K562 (cell line): Measurements from ENCODE around the gene PRSS12. TPM values are rescaled to one million over a fixed set of nuclear protein-coding genes. Genes with fewer than 3 reads are reported as not detected.
"Not testable (repeated sequence)": the region's sequence is repeated elsewhere in the genome, so short reads cannot be mapped to it uniquely, and the experiment has no call there.

Experiments
- ATAC-seq: fragments of 200-7000 bp; cut with Tn5 transposase; 3 replicates; pipeline ENCODE4 v1.9.1; 2020; ENCODE audit warnings: moderate library complexity
- BruUV-seq: library from RNA; stranded (reverse); fragments of 400-500 nt; replicated peaks from 2 replicates; lab custom pipeline; 2021; lab: Mats Ljungman, UMichigan
- CTCF ChIA-PET: fragments of 300-600 bp; formaldehyde crosslinking; extraction: SDS; loops from one replicate; lab custom pipeline; 2021; ENCODE audit warnings: low intra/inter-chr PET ratio; lab: Yijun Ruan, JAX
- POLR2A ChIA-PET: fragments of 300-600, 350-650 bp; sonication (Branson Sonifier 250); formaldehyde crosslinking; extraction: SDS; loops from one replicate; lab custom pipeline; 2021; ENCODE audit warnings: antibody characterized with exemption, inconsistent platforms; lab: Yijun Ruan, JAX
- DNase-seq, 4 experiments: peaks; one replicate each; pipeline versions ENCODE4 v3.0.0 to v3.0.0-alpha.2; 2011 to 2018; ENCODE audit warnings: low spot score in 3 of 4, mixed read lengths in 3 of 4; ENCODE audit errors: extremely low read depth in 1 of 4
- FAIRE-seq: peaks from 2 replicates; lab custom pipeline; 2011; peaks lifted over from hg19 to GRCh38; lab: Jason Lieb, UNC
- H2AFZ ChIP-seq: 2 replicates; pipeline ENCODE4 v1.6.0; 2011; ENCODE audit warnings: low read depth, low read length, control low read depth, inconsistent platforms
- H3K27ac ChIP-seq: fragments of 200-600 bp; 3 replicates; pipeline ENCODE4 v1.8.0; 2011; ENCODE audit warnings: low read depth, mild to moderate bottlenecking, control low read depth, inconsistent platforms, low read length, moderate library complexity, mixed read lengths; ENCODE audit errors: extremely low read depth
- H3K27me3 ChIP-seq, 2 experiments: fragments of 300-600 bp in 1 of 2; 2 replicates in 1 of 2; 3 replicates in 1 of 2; pipeline versions ENCODE4 v1.6.0 to v1.8.0; 2011; ENCODE audit warnings: inconsistent platforms in 2 of 2, low read length in 2 of 2, mild to moderate bottlenecking in 1 of 2, mixed read lengths in 1 of 2, moderate library complexity in 1 of 2; ENCODE audit not compliant: control insufficient read depth in 2 of 2, insufficient read depth in 2 of 2
- H3K36me3 ChIP-seq: fragments of 300-600 bp; 3 replicates; pipeline ENCODE4 v1.8.0; 2011; ENCODE audit warnings: mild to moderate bottlenecking, low read length, inconsistent platforms; ENCODE audit not compliant: control insufficient read depth, insufficient read depth
- H3K4me1 ChIP-seq, 2 experiments: fragments of 200-600 bp in 1 of 2; replicated peaks in 1 of 2; 2 replicates in 1 of 2; 3 replicates in 1 of 2; pipeline versions ENCODE4 v1.5.1 to v1.8.0; 2011; ENCODE audit warnings: inconsistent platforms in 2 of 2, low read length in 2 of 2, mild to moderate bottlenecking in 1 of 2, mixed read lengths in 1 of 2, moderate library complexity in 1 of 2; ENCODE audit not compliant: control insufficient read depth in 2 of 2, insufficient read depth in 2 of 2
- H3K4me2 ChIP-seq: 2 replicates; pipeline ENCODE4 v1.6.1; 2011; ENCODE audit warnings: low read length, control low read depth, inconsistent platforms, mixed read lengths; ENCODE audit not compliant: insufficient read depth
- H3K4me3 ChIP-seq: fragments of 200-600 bp; sonication (generic), shearing (Covaris generic); 2 replicates; pipeline ENCODE4 v1.5.1; 2016; ENCODE audit warnings: control low read depth, inconsistent platforms
- H3K79me2 ChIP-seq: fragments of 200-600 bp; 3 replicates; pipeline ENCODE4 v1.8.0; 2011; ENCODE audit warnings: low read length, inconsistent platforms; ENCODE audit not compliant: control insufficient read depth, insufficient read depth
- H3K9ac ChIP-seq, 2 experiments: 2 replicates each; pipeline versions ENCODE4 v1.6.0 to v1.6.1; 2011; ENCODE audit warnings: low read depth in 2 of 2, low read length in 2 of 2, control low read depth in 1 of 2, inconsistent platforms in 1 of 2, mild to moderate bottlenecking in 1 of 2, mixed read lengths in 1 of 2; ENCODE audit not compliant: insufficient read depth in 1 of 2
- H3K9me1 ChIP-seq: one replicate; pipeline ENCODE4 v1.6.0; 2011; ENCODE audit warnings: inconsistent platforms, mild to moderate bottlenecking, low read length, moderate library complexity; ENCODE audit not compliant: control insufficient read depth, insufficient read depth
- H3K9me3 ChIP-seq: replicated peaks from 2 replicates; pipeline ENCODE4 v1.5.1; 2011; ENCODE audit warnings: low read depth, low read length, inconsistent platforms; ENCODE audit not compliant: control insufficient read depth, insufficient read depth
- H4K20me1 ChIP-seq: replicated peaks from 2 replicates; pipeline ENCODE4 v1.6.1; 2011; ENCODE audit warnings: low read length, inconsistent platforms, mixed read lengths; ENCODE audit not compliant: control insufficient read depth, insufficient read depth
- CHD2 ChIP-seq: IDR thresholded peaks from 2 replicates; pipeline ENCODE4 v1.6.1; 2011; ENCODE audit warnings: low read depth, low read length
- EWSR1 ChIP-seq: fragments of 450-650 bp; IDR thresholded peaks from 2 replicates; pipeline ENCODE4 v1.6.1; 2018; ENCODE audit warnings: borderline replicate concordance, mild to moderate bottlenecking, low read depth, moderate library complexity; ENCODE audit not compliant: partially characterized antibody
- GABPB2 ChIP-seq: fragments of 250-450 bp; sonication (Bioruptor Pico); conservative IDR thresholded peaks from 2 replicates; pipeline ENCODE4 v1.5.1; 2021; ENCODE audit warnings: mild to moderate bottlenecking
- NEUROD1 ChIP-seq: fragments of 150-350 bp; IDR thresholded peaks from 2 replicates; pipeline ENCODE4 v1.6.1; 2014; ENCODE audit warnings: borderline replicate concordance, low read length, low read depth; ENCODE audit not compliant: partially characterized antibody
- POU5F1 ChIP-seq: fragments of 150-350 bp; IDR thresholded peaks from 2 replicates; pipeline ENCODE4 v1.6.1; 2014; ENCODE audit warnings: borderline replicate concordance, low read length, low read depth, mild to moderate bottlenecking; ENCODE audit not compliant: partially characterized antibody
- RBM14 ChIP-seq: fragments of 200-400 bp; formaldehyde crosslinking; IDR thresholded peaks from 2 replicates; pipeline ENCODE4 v1.6.1; 2018; ENCODE audit warnings: low read depth, mild to moderate bottlenecking, low read length, moderate library complexity, borderline replicate concordance; ENCODE audit not compliant: insufficient read depth
- RFX5 ChIP-seq: IDR thresholded peaks from 2 replicates; pipeline ENCODE4 v1.6.1; 2011; ENCODE audit warnings: low read depth, mild to moderate bottlenecking, improper control_type of control experiment, low read length
- TEAD2 ChIP-seq: fragments of 450-650 bp; IDR thresholded peaks from 2 replicates; pipeline ENCODE4 v1.6.1; 2016; ENCODE audit warnings: missing genetic modification characterization, control low read depth, missing compliant biosample characterization
- WGBS: fragments of 100-300 bp; shearing (Covaris generic); methylation state at CpG from one replicate; pipeline ENCODE4 v1.1.6; 2016; ENCODE audit warnings: low coverage, mixed read lengths; ENCODE audit not compliant: insufficient coverage; ENCODE audit errors: missing lambda C conversion rate; 5-methylcytosine and 5-hydroxymethylcytosine counted together
- in situ Hi-C: fragments of 300-500 bp; cut with MboI; formaldehyde crosslinking; loops from 4 replicates; pipeline ENCODE4 v1.15.0; 2018; ENCODE audit warnings: inconsistent platforms, mixed read lengths
- intact Hi-C: fragments of 100-400 bp; cut with micrococcal nuclease; formaldehyde crosslinking; loops from 2 replicates; pipeline ENCODE4 v1.14.2; 2022
- polyA plus RNA-seq, 8 experiments: library from polyadenylated mRNA; depleted of rRNA in 4 of 8; stranded (reverse) in 5 of 8; unstranded in 3 of 8; fragments of >200 nt; fragmentation: Nextera tagmentation in 2 of 8; fragmentation: Illumina TruSeq in 1 of 8; extraction: Ambion mirVana in 2 of 8; extraction: Trizol in 1 of 8; gene quantifications; 2 replicates each; pipeline versions ENCODE4 v1.2.1 to v1.2.3, GENCODE V29; 2011 to 2014; ENCODE audit warnings: inconsistent platforms in 1 of 8, missing spikeins in 1 of 8
- total RNA-seq, 7 experiments: library from RNA; depleted of rRNA in 6 of 7; stranded (reverse); fragments of >200 nt in 6 of 7; fragmentation: Illumina TruSeq in 2 of 7; extraction: Trizol in 2 of 7; gene quantifications; 2 replicates each; pipeline versions ENCODE4 v1.2.1 to v1.2.3, GENCODE V29; 2011 to 2021; ENCODE audit warnings: low replicate concordance in 1 of 7
- TF ChIP-seq, protein P1 (sequence below): fragments of 450-650 bp; formaldehyde crosslinking; IDR thresholded peaks from 2 replicates; pipeline ENCODE4 v1.4.0; 2022; ENCODE audit warnings: missing genetic modification characterization

PRSS12 gene
- total and polyA plus RNA-seq, 9 of the 15 experiments (the other 6 are each of a cell fraction or from before 2014, with no cell fraction given) = 0.06 to 0.11 (median 0.09) TPM; not detected in 6

DNA sequence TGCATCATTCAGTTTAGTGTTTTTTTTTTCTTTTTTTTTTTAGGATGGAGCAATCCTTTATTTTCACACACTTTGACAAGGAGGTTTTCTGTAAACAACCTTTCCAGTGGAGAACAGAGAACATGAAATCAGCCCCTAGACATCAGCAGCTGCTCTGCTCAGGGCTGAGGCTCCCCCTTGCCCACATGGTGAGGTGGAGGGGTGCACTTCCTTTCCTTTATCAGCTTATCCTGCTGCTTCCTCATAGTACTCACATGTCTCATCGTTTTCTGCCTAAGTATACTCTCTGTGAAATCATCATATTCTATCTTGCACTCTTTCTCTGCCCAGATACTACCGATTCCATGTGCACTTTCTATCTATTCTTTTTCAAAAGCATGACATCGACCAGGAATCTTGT is 47.6 kb upstream of the PRSS12 start:
- 0% methylated on average over 3 of the region's 3 CpGs for WGBS
- ChIA-PET POLR2A (no interaction called here), CTCF (no interaction called here)
- no peak for DNase-seq
- intact Hi-C loops (no loop called here), in situ Hi-C loops (no loop called here)
- H3K9me1 ChIP-seq = no peaks in the 10 kb centered on the region
- no peaks in the 10 kb centered on the region for H3K79me2 ChIP-seq
- no peaks in the 10 kb centered on the region for H4K20me1 ChIP-seq
- no peak overlapping the region for H3K27ac ChIP-seq
- TF ChIP-seq GABPB2 (CRISPR knock-in tag) = no peak
- TF ChIP-seq CHD2 = no peak
- TF ChIP-seq RBM14 = no peak
- no peak for TF ChIP-seq EWSR1
- TF ChIP-seq TEAD2 = no peak
- TF ChIP-seq, protein P1, sequence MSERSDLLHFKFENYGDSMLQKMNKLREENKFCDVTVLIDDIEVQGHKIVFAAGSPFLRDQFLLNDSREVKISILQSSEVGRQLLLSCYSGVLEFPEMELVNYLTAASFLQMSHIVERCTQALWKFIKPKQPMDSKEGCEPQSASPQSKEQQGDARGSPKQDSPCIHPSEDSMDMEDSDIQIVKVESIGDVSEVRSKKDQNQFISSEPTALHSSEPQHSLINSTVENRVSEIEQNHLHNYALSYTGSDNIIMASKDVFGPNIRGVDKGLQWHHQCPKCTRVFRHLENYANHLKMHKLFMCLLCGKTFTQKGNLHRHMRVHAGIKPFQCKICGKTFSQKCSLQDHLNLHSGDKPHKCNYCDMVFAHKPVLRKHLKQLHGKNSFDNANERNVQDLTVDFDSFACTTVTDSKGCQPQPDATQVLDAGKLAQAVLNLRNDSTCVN = no peak
- TF ChIP-seq RFX5 = no peak
- TF ChIP-seq NEUROD1 = no peak
- no peak for TF ChIP-seq POU5F1
- H2AFZ ChIP-seq = no peak overlapping the region
- no peaks in the 10 kb centered on the region for H3K36me3 ChIP-seq
- no TSS peak for BruUV-seq
- ATAC-seq = no peak
- H3K4me1 ChIP-seq = no peaks in the 10 kb centered on the region
- no peak overlapping the region for H3K9ac ChIP-seq
- H3K4me3 ChIP-seq = no peak overlapping the region
- no peak overlapping the region for H3K4me2 ChIP-seq
- no peak for FAIRE-seq
- H3K9me3 ChIP-seq = no peaks in the 10 kb centered on the region
- no peaks in the 10 kb centered on the region; a peak in 1 of 5 replicates for H3K27me3 ChIP-seq

DNA sequence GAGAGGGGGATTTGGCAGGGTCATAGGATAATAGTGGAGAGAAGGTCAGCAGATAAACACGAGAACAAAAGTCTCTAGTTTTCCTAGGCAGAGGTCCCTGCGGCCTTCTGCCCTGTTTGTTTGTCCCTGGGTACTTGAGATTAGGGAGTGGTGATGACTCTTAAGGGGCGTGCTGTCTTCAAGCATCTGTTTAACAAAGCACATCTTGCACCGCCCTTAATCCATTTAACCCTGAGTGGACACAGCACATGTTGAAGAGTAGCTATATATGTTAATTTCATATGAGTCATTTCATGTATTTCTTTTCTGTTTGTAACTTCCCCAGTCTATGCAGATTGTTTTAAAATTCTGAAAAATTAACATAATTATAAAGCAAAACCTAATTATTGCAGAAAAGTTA is 47.1 kb upstream of the PRSS12 start:
- intact Hi-C loops, H3K79me2 ChIP-seq, CTCF ChIA-PET, H3K4me2 ChIP-seq, H3K27ac ChIP-seq, H3K4me3 ChIP-seq, H2AFZ ChIP-seq, ATAC-seq, H4K20me1 ChIP-seq, DNase-seq, FAIRE-seq, H3K9ac ChIP-seq, H3K9me1 ChIP-seq, in situ Hi-C loops, H3K27me3 ChIP-seq, H3K36me3 ChIP-seq, POLR2A ChIA-PET, BruUV-seq, H3K4me1 ChIP-seq, H3K9me3 ChIP-seq: not testable (repeated sequence)
- WGBS = 4% methylated on average over 4 of the region's 4 CpGs
